ENCODE results near the gene CARD14. TPM values are rescaled to one million over a fixed set of nuclear protein-coding genes. Genes with fewer than 3 reads are reported as not detected.

CARD14 gene
- total RNA-seq, 1 donor from 2014 or later, result 0.30 TPM

- no peaks in the 10 kb centered on the region for H3K27me3 Mint-ChIP-seq (ENCODE audit: low read depth)
- no peak overlapping the region for H3K27ac Mint-ChIP-seq (ENCODE audit: unreplicated experiment)
- DNase-seq (ENCODE audit: low spot score), result no peak
- TF ChIP-seq CTCF (IDR thresholded peaks at IDR 0.05), result no peak
- H3K4me3 Mint-ChIP-seq (ENCODE audit: unreplicated experiment), result no peak overlapping the region
- H3K36me3 Mint-ChIP-seq (ENCODE audit: low read depth), result peaks cover 3% of the 10 kb centered on the region
- H3K9me3 Mint-ChIP-seq (ENCODE audit: low read depth), result no peaks in the 10 kb centered on the region
- H3K4me1 Mint-ChIP-seq (ENCODE audit: low read depth), result no peaks in the 10 kb centered on the region
These were observed 35.0 kb downstream of the CARD14 start for GRCh38 chr17:80204626-80205468.

- Mint-ChIP-seq H3K4me3 (ENCODE audit: unreplicated experiment) (no peak overlapping the region), H3K27ac (ENCODE audit: unreplicated experiment) (no peak overlapping the region), H3K9me3 (ENCODE audit: low read depth) (no peaks in the 10 kb centered on the region), H3K36me3 (ENCODE audit: low read depth) (peaks cover 10% of the 10 kb centered on the region), H3K27me3 (ENCODE audit: low read depth) (no peaks in the 10 kb centered on the region), H3K4me1 (ENCODE audit: low read depth) (no peaks in the 10 kb centered on the region)
- TF ChIP-seq CTCF (IDR thresholded peaks at IDR 0.05), result no peak
- DNase-seq (ENCODE audit: low spot score), result no peak
These were observed 36.0 kb downstream of the CARD14 start for GRCh38 chr17:80205811-80206210.

- Mint-ChIP-seq H3K36me3 (ENCODE audit: low read depth) (peaks cover 12% of the 10 kb centered on the region), H3K27me3 (ENCODE audit: low read depth) (no peaks in the 10 kb centered on the region), H3K27ac (ENCODE audit: unreplicated experiment) (no peak overlapping the region), H3K4me1 (ENCODE audit: low read depth) (no peaks in the 10 kb centered on the region), H3K4me3 (ENCODE audit: unreplicated experiment) (no peak overlapping the region), H3K9me3 (ENCODE audit: low read depth) (no peaks in the 10 kb centered on the region)
- DNase-seq (ENCODE audit: low spot score), result peak; percentile 91
- TF ChIP-seq CTCF (IDR thresholded peaks at IDR 0.05), result no peak
These were observed 38.2 kb downstream of the CARD14 start for GRCh38 chr17:80208050-80208449.

GRCh38 chr17:80209765-80210164 lies 39.9 kb downstream of the CARD14 start:
- H3K36me3 Mint-ChIP-seq (ENCODE audit: low read depth), result peaks cover 14% of the 10 kb centered on the region
- TF ChIP-seq CTCF (IDR thresholded peaks at IDR 0.05), result no peak
- no peaks in the 10 kb centered on the region for H3K9me3 Mint-ChIP-seq (ENCODE audit: low read depth)
- no peak for DNase-seq (ENCODE audit: low spot score)
- no peak overlapping the region for H3K4me3 Mint-ChIP-seq (ENCODE audit: unreplicated experiment)
- no peaks in the 10 kb centered on the region for H3K4me1 Mint-ChIP-seq (ENCODE audit: low read depth)
- H3K27ac Mint-ChIP-seq (ENCODE audit: unreplicated experiment), result no peak overlapping the region
- no peaks in the 10 kb centered on the region for H3K27me3 Mint-ChIP-seq (ENCODE audit: low read depth)

- no peaks in the 10 kb centered on the region for H3K9me3 Mint-ChIP-seq (ENCODE audit: low read depth)
- H3K4me1 Mint-ChIP-seq (ENCODE audit: low read depth), result no peaks in the 10 kb centered on the region
- H3K4me3 Mint-ChIP-seq (ENCODE audit: unreplicated experiment), result no peak overlapping the region
- H3K36me3 Mint-ChIP-seq (ENCODE audit: low read depth), result peaks cover 14% of the 10 kb centered on the region
- H3K27ac Mint-ChIP-seq (ENCODE audit: unreplicated experiment), result no peak overlapping the region
- TF ChIP-seq CTCF (IDR thresholded peaks at IDR 0.05), result no peak
- H3K27me3 Mint-ChIP-seq (ENCODE audit: low read depth), result no peaks in the 10 kb centered on the region
- DNase-seq (ENCODE audit: low spot score), result peak; percentile 81
These were observed 40.7 kb downstream of the CARD14 start for GRCh38 chr17:80210348-80211108.
